ENCODE measurements around the gene WWOX. TPM values are rescaled to one million over a fixed set of nuclear protein-coding genes. Genes with fewer than 3 reads are reported as not detected.

WWOX gene
- total RNA-seq, 1 donor = 8.2 TPM

DNA sequence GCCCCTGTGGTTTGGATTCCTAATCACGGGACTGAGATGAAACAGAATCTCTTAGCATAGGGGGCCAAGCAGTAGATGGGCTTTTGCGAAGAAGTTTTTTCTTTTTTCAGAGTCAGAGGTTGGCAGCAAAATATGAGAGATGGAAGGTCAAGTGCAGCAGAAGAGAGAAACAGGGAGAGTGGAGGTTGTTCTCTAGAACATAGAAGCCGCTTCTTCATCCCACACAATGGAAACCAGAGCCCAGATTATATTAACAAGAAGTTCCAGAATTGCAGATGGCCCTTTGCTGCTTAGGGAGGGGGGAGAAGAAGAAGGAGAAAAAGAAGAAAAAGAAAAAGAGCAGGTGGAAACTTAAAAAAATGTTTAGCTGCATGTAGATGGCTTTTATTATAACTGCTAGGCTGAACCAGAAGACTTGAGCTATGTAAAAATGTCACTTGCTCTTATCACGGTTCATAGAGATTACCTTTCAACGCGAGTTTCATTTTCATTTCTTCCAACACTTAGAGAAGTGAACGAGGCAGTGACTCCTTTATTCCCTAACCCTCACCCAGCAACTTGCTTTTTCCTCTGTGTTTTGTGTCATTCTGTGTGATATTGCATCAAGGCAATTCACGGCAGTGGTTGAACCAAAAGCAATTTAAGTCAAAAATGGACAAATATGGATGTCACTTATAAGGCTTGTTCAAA is 737.5 kb downstream of the WWOX start:
- H3K4me3 ChIP-seq (ENCODE audit: low read depth, low read length) = no peak overlapping the region
- TF ChIP-seq, protein P1, sequence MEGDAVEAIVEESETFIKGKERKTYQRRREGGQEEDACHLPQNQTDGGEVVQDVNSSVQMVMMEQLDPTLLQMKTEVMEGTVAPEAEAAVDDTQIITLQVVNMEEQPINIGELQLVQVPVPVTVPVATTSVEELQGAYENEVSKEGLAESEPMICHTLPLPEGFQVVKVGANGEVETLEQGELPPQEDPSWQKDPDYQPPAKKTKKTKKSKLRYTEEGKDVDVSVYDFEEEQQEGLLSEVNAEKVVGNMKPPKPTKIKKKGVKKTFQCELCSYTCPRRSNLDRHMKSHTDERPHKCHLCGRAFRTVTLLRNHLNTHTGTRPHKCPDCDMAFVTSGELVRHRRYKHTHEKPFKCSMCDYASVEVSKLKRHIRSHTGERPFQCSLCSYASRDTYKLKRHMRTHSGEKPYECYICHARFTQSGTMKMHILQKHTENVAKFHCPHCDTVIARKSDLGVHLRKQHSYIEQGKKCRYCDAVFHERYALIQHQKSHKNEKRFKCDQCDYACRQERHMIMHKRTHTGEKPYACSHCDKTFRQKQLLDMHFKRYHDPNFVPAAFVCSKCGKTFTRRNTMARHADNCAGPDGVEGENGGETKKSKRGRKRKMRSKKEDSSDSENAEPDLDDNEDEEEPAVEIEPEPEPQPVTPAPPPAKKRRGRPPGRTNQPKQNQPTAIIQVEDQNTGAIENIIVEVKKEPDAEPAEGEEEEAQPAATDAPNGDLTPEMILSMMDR (IDR thresholded peaks at IDR 0.05; ENCODE audit: insufficient read depth, low read depth, low read length) = no peak
- DNase-seq (ENCODE audit: low read depth) = no peak

- no peak overlapping the region for H3K4me3 ChIP-seq (ENCODE audit: low read depth, low read length)
- TF ChIP-seq, protein P1 (IDR thresholded peaks at IDR 0.05; ENCODE audit: insufficient read depth, low read depth, low read length) = no peak
- no peak for DNase-seq (ENCODE audit: low read depth)
Observed at GRCh38 chr16:78837706-78838105, 738.3 kb downstream of the WWOX start.

- TF ChIP-seq, protein P1 (IDR thresholded peaks at IDR 0.05; ENCODE audit: insufficient read depth, low read depth, low read length) = no peak
- H3K4me3 ChIP-seq (ENCODE audit: low read depth, low read length) = no peak overlapping the region
- no peak for DNase-seq (ENCODE audit: low read depth)
Observed at GRCh38 chr16:78838276-78838675, 738.8 kb downstream of the WWOX start.

GRCh38 chr16:78842950-78843349 is 743.5 kb downstream of the WWOX start:
- H3K4me3 ChIP-seq (ENCODE audit: low read depth, low read length) = no peak overlapping the region
- no peak for DNase-seq (ENCODE audit: low read depth)
- TF ChIP-seq, protein P1 (IDR thresholded peaks at IDR 0.05; ENCODE audit: insufficient read depth, low read depth, low read length) = no peak

DNA sequence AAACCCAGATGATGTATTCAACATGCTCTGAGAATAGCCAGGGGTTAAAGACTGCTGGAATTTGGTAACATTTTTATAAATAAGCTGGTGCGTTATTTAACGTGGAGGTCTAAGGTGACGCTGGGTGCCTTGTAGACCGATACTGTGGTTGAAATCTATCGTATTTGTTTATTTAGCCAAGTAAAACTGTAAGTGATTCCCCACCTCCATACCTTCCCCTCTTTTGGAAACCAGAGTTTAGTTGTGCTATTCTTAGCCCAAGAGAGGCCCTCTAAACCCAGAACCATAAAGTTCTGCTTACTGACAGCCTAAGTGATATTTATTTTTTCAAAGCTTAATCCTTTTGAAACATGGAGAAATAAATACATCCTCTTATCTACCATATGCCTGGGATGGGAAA is 744.5 kb downstream of the WWOX start:
- no peak for DNase-seq (ENCODE audit: low read depth)
- TF ChIP-seq, protein P1 (IDR thresholded peaks at IDR 0.05; ENCODE audit: insufficient read depth, low read depth, low read length) = no peak

DNA sequence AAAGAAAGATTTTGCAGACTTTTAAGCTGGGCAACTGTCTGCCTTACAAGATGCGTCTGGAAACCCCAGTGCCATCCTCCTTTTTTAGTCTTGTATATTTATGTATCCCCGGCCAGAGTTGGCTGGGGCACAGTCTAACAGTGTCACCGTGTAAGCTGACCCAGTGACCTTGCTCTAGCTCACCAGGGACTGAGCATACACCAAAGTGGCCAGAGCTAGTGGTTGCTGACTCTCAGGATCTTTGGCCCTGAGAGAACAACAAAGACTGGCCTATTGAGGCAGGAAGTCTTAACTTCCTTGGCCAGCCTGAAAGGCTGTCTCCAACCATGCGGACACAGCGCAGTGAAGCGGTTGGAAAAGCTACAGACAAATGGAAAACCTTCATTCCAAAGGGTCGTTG is 745.2 kb downstream of the WWOX start:
- H3K4me3 ChIP-seq (ENCODE audit: low read depth, low read length) = no peak overlapping the region
- TF ChIP-seq, protein P1 (IDR thresholded peaks at IDR 0.05; ENCODE audit: insufficient read depth, low read depth, low read length) = no peak
- DNase-seq (ENCODE audit: low read depth) = no peak

More for the DNA sequence above, 744.5 kb downstream of the WWOX start:
- H3K4me3 ChIP-seq (ENCODE audit: low read depth, low read length) = no peak overlapping the region

GRCh38 chr16:78851266-78851665 is 751.8 kb downstream of the WWOX start:
- DNase-seq (ENCODE audit: low read depth) = no peak
- TF ChIP-seq, protein P1 (IDR thresholded peaks at IDR 0.05; ENCODE audit: insufficient read depth, low read depth, low read length) = no peak
- no peak overlapping the region for H3K4me3 ChIP-seq (ENCODE audit: low read depth, low read length)
